WTC11 (cell line): ENCODE measurements around the gene INPP5E. TPM values are rescaled to one million over a fixed set of nuclear protein-coding genes. Genes with fewer than 3 reads are reported as not detected.

Experiments
- ATAC-seq: fragments of 200-7000 bp; cut with Tn5 transposase; 2 replicates; pipeline ENCODE4 v1.10.0; 2021; ENCODE audit warnings: mild to moderate bottlenecking, moderate library complexity
- CTCF ChIA-PET: fragments of 300-600 bp; sonication (Branson Sonifier 250); formaldehyde crosslinking; loops from one replicate; lab custom pipeline; 2021; ENCODE audit warnings: antibody characterized with exemption; lab: Charles Lee
- POLR2A ChIA-PET: fragments of 350-600 bp; sonication (Branson Sonifier 250); formaldehyde crosslinking; loops from one replicate; lab custom pipeline; 2021; ENCODE audit warnings: antibody characterized with exemption; lab: Charles Lee
- DNase-seq: peaks from one replicate; pipeline ENCODE4 v3.0.0; 2021; ENCODE audit warnings: low spot score
- H3K27ac Mint-ChIP-seq: 2 replicates; pipeline ENCODE4 v1.8.0; 2021; ENCODE audit warnings: mixed read lengths
- H3K27me3 Mint-ChIP-seq: 2 replicates; pipeline ENCODE4 v1.8.0; 2021; ENCODE audit warnings: low read depth, mild to moderate bottlenecking, moderate library complexity, mixed read lengths
- H3K36me3 Mint-ChIP-seq: 2 replicates; pipeline ENCODE4 v1.8.0; 2021; ENCODE audit warnings: mixed read lengths
- H3K4me1 Mint-ChIP-seq: 2 replicates; pipeline ENCODE4 v1.8.0; 2022; ENCODE audit warnings: mixed read lengths
- H3K4me3 Mint-ChIP-seq: 2 replicates; pipeline ENCODE4 v1.8.0; 2021; ENCODE audit warnings: mild to moderate bottlenecking, moderate library complexity, mixed read lengths
- H3K9me3 Mint-ChIP-seq: 2 replicates; pipeline ENCODE4 v1.8.0; 2021; ENCODE audit warnings: mixed read lengths
- ATF1 ChIP-seq: sonication (generic); formaldehyde crosslinking; IDR thresholded peaks from 2 replicates; pipeline ENCODE4 v1.8.1; 2023; ENCODE audit warnings: mild to moderate bottlenecking, moderate library complexity, missing genetic modification reagents
- CDX4 ChIP-seq: fragments of 250-450 bp; sonication (Bioruptor Pico); IDR thresholded peaks from 2 replicates; pipeline ENCODE4 v1.9.0; 2021; ENCODE audit warnings: moderate library complexity, mild to moderate bottlenecking, inconsistent platforms, borderline replicate concordance
- FOXP4 ChIP-seq: sonication (generic); formaldehyde crosslinking; IDR thresholded peaks from 2 replicates; pipeline ENCODE4 v1.8.0; 2022; ENCODE audit warnings: mild to moderate bottlenecking, missing genetic modification reagents
- GTF2I ChIP-seq: fragments of 250-450 bp; sonication (Bioruptor Pico); conservative IDR thresholded peaks from 2 replicates; pipeline ENCODE4 v1.4.0; 2021; ENCODE audit warnings: mild to moderate bottlenecking
- MAX ChIP-seq: sonication (generic); formaldehyde crosslinking; IDR thresholded peaks from 2 replicates; pipeline ENCODE4 v1.8.0; 2022; ENCODE audit warnings: mild to moderate bottlenecking, missing genetic modification reagents
- MXD4 ChIP-seq: fragments of 250-450 bp; sonication (Bioruptor Pico); IDR thresholded peaks from 2 replicates; pipeline ENCODE4 v1.8.0; 2021; ENCODE audit warnings: mild to moderate bottlenecking, moderate library complexity, borderline replicate concordance
- NFATC4 ChIP-seq: fragments of 250-450 bp; sonication (Bioruptor Pico); IDR thresholded peaks from 2 replicates; pipeline ENCODE4 v1.9.0; 2021; ENCODE audit warnings: mild to moderate bottlenecking
- NFE2L1 ChIP-seq: sonication (generic); formaldehyde crosslinking; IDR thresholded peaks from 2 replicates; pipeline ENCODE4 v1.8.1; 2023; ENCODE audit warnings: missing genetic modification reagents
- PRRX2 ChIP-seq: fragments of 250-450 bp; sonication (Bioruptor Pico); IDR thresholded peaks from 2 replicates; pipeline ENCODE4 v1.8.0; 2021; ENCODE audit warnings: mild to moderate bottlenecking
- SMAD3 ChIP-seq: sonication (generic); formaldehyde crosslinking; IDR thresholded peaks from 2 replicates; pipeline ENCODE4 v1.8.0; 2022; ENCODE audit warnings: missing genetic modification reagents, mild to moderate bottlenecking, borderline replicate concordance
- TEAD4 ChIP-seq: sonication (generic); formaldehyde crosslinking; IDR thresholded peaks from 2 replicates; pipeline ENCODE4 v1.8.0; 2022; ENCODE audit warnings: mild to moderate bottlenecking, missing genetic modification reagents
- ZNF121 ChIP-seq: sonication (generic); formaldehyde crosslinking; IDR thresholded peaks from 2 replicates; pipeline ENCODE4 v1.8.0; 2023; ENCODE audit warnings: missing genetic modification reagents
- ZNF232 ChIP-seq: sonication (generic); formaldehyde crosslinking; IDR thresholded peaks from 2 replicates; pipeline ENCODE4 v1.8.0; 2022; ENCODE audit warnings: mild to moderate bottlenecking, missing genetic modification reagents
- ZNF512 ChIP-seq: sonication (generic); formaldehyde crosslinking; IDR thresholded peaks from 2 replicates; pipeline ENCODE4 v1.8.1; 2022; ENCODE audit warnings: missing genetic modification reagents, borderline replicate concordance
- total RNA-seq: library from RNA; stranded (reverse); gene quantifications from 3 replicates; pipeline ENCODE4 v1.2.3, GENCODE V29; 2021
- TF ChIP-seq, protein P1 (sequence below): sonication (generic); formaldehyde crosslinking; conservative IDR thresholded peaks from 2 replicates; pipeline ENCODE4 v1.8.1; 2022; ENCODE audit warnings: mild to moderate bottlenecking, missing genetic modification reagents
- TF ChIP-seq, protein P2 (sequence below): fragments of 250-450 bp; sonication (Bioruptor Pico); conservative IDR thresholded peaks from 2 replicates; pipeline ENCODE4 v1.9.0; 2021; ENCODE audit warnings: mild to moderate bottlenecking
- TF ChIP-seq, protein P3 (sequence below): sonication (generic); formaldehyde crosslinking; IDR thresholded peaks from 2 replicates; pipeline ENCODE4 v1.8.1; 2023; ENCODE audit warnings: mild to moderate bottlenecking, missing genetic modification reagents

The INPP5E gene
- total RNA-seq, 1 experiment from 2014 or later = 24.0 TPM

- POLR2A ChIA-PET = no interaction called here
- H3K27ac Mint-ChIP-seq = no peak overlapping the region
- DNase-seq (no peak), ATAC-seq (no peak)
- no peak overlapping the region for H3K4me3 Mint-ChIP-seq
- no peaks in the 10 kb centered on the region for H3K4me1 Mint-ChIP-seq
- H3K27me3 Mint-ChIP-seq = no peaks in the 10 kb centered on the region
- TF ChIP-seq TEAD4 (CRISPR knock-in tag) (no peak), MAX (no peak), ZNF512 (CRISPR knock-in tag) (no peak)
- TF ChIP-seq, all 79 proteins: peak for 0
- no peaks in the 10 kb centered on the region for H3K9me3 Mint-ChIP-seq
- CTCF ChIA-PET = no interaction called here
- peaks cover 56% of the 10 kb centered on the region for H3K36me3 Mint-ChIP-seq
Measured at GRCh38 chr9:136419092-136419420, 20.6 kb downstream of the INPP5E start.

GRCh38 chr9:136418182-136419091, 21.2 kb downstream of the INPP5E start:
- ChIA-PET POLR2A (no interaction called here), CTCF (no interaction called here)
- no peak overlapping the region for H3K4me3 Mint-ChIP-seq
- ATAC-seq (no peak), DNase-seq (no peak)
- TF ChIP-seq CDX4 (CRISPR knock-in tag) = no peak
- H3K27me3 Mint-ChIP-seq = no peaks in the 10 kb centered on the region
- H3K9me3 Mint-ChIP-seq = no peaks in the 10 kb centered on the region
- peaks cover 62% of the 10 kb centered on the region for H3K36me3 Mint-ChIP-seq
- no peaks in the 10 kb centered on the region for H3K4me1 Mint-ChIP-seq
- H3K27ac Mint-ChIP-seq = no peak overlapping the region

- H3K4me3 Mint-ChIP-seq = no peak overlapping the region
- ChIA-PET CTCF (no interaction called here), POLR2A (interaction anchor here (0.7 kb wide), 1 partner anchor 30 kb away, joined by 3 read pairs; no protein-coding TSS in a partner anchor)
- peaks cover 68% of the 10 kb centered on the region for H3K36me3 Mint-ChIP-seq
- H3K4me1 Mint-ChIP-seq = 0 out of 2 replicates have a peak, but pooled peaks cover 3% of the 10 kb centered on the region
- no peaks in the 10 kb centered on the region for H3K9me3 Mint-ChIP-seq
- no peaks in the 10 kb centered on the region for H3K27me3 Mint-ChIP-seq
- H3K27ac Mint-ChIP-seq = no peak overlapping the region
- ATAC-seq (no peak), DNase-seq (no peak)
- TF ChIP-seq, protein P1, sequence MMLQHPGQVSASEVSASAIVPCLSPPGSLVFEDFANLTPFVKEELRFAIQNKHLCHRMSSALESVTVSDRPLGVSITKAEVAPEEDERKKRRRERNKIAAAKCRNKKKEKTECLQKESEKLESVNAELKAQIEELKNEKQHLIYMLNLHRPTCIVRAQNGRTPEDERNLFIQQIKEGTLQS = no peak
- TF ChIP-seq GTF2I (no peak), MXD4 (no peak), NFATC4 (no peak), SMAD3 (CRISPR knock-in tag) (no peak), ZNF232 (CRISPR knock-in tag) (no peak)
- TF ChIP-seq, protein P2, sequence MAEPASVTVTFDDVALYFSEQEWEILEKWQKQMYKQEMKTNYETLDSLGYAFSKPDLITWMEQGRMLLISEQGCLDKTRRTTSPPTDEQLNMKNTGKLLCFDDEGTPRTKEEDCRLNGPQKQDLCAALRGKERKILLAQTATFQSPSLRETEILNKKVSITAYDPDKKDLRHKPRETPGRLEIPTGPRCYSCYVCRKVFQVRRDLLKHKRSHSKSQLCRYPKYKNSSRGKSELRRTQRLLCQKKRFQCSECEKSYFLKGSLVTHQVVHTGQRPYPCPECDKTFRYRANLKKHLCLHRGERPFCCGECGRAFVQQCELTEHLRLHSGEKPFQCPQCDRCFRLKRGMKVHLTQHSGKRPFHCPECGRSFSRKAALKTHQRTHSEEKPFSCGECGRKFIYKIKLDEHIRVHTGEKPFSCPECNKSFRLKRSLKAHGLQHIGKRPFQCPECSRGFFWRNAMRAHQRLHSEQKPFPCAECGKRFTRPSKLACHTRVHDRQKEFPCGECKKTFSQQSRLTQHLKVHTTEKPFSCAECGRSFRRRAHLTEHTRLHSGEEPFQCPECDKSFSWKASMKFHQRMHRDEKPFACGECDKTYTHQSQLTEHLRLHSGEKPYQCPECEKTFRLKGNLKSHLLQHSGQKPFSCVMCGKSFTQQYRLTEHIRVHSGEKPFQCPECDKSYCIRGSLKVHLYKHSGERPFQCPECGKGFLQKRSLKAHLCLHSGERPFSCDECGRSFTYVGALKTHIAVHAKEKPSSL (CRISPR knock-in tag) = no peak
Measured at GRCh38 chr9:136416914-136417313, 22.7 kb downstream of the INPP5E start.

- ATAC-seq = no peak
- Mint-ChIP-seq H3K27me3 (no peaks in the 10 kb centered on the region), H3K4me1 (peaks cover 5% of the 10 kb centered on the region), H3K9me3 (no peaks in the 10 kb centered on the region), H3K4me3 (no peak overlapping the region), H3K36me3 (peaks cover 69% of the 10 kb centered on the region), H3K27ac (no peak overlapping the region)
- CTCF ChIA-PET = no interaction called here
- no peak for DNase-seq
- POLR2A ChIA-PET = no interaction called here
- TF ChIP-seq PRRX2 = no peak
- no peak for TF ChIP-seq NFE2L1 (CRISPR knock-in tag)
- TF ChIP-seq, protein P3, sequence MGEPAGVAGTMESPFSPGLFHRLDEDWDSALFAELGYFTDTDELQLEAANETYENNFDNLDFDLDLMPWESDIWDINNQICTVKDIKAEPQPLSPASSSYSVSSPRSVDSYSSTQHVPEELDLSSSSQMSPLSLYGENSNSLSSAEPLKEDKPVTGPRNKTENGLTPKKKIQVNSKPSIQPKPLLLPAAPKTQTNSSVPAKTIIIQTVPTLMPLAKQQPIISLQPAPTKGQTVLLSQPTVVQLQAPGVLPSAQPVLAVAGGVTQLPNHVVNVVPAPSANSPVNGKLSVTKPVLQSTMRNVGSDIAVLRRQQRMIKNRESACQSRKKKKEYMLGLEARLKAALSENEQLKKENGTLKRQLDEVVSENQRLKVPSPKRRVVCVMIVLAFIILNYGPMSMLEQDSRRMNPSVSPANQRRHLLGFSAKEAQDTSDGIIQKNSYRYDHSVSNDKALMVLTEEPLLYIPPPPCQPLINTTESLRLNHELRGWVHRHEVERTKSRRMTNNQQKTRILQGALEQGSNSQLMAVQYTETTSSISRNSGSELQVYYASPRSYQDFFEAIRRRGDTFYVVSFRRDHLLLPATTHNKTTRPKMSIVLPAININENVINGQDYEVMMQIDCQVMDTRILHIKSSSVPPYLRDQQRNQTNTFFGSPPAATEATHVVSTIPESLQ = no peak
- no peak for TF ChIP-seq CDX4 (CRISPR knock-in tag)
- TF ChIP-seq ATF1 (CRISPR knock-in tag) = no peak
- TF ChIP-seq FOXP4 (CRISPR knock-in tag) = no peak
- no peak for TF ChIP-seq ZNF121 (CRISPR knock-in tag)
Measured at GRCh38 chr9:136416427-136416826, 23.2 kb downstream of the INPP5E start.
